Left kidney (tissue), 2 donors: ENCODE data around the gene ACOT6. TPM values are rescaled to one million over a fixed set of nuclear protein-coding genes. Genes with fewer than 3 reads are reported as not detected.
A peak's percentile ranks its signal among the peaks of the same experiment; 100 is the strongest.
"Not testable (repeated sequence)": the region's sequence is repeated elsewhere in the genome, so short reads cannot be mapped to it uniquely, and the experiment has no call there.

Source experiments
- DNase-seq: peaks from one replicate; pipeline ENCODE4 v3.0.0-alpha.2; 2013
- polyA plus RNA-seq: library from polyadenylated mRNA; unstranded; fragments of 120-200 nt; gene quantifications from one replicate; pipeline ENCODE4 v1.2.1, GENCODE V29; 2013; ENCODE audit not compliant: insufficient read length

ACOT6 gene
- polyA plus RNA-seq, 1 donor, result 0.25 TPM

GRCh38 chr14:73599499-73599898, 12.8 kb upstream of the ACOT6 start:
- no peak for DNase-seq

DNA sequence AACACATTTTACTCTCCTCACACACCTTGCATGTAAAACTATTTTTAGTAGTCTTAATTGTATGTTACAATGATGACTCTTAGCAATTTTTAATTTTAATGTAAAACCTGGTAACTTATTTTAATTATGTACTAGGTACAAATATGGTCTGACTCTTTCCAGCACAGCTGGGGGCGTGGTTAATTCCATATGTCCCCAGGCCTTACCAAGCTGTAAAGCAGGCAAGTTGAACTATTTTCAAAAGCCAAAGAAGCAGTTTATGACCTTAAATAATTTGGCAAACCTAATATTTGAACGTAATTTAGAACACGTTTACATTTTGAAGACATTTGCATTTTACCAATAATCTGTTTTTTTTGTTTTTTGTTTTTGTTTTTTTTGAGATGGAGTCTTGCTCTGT, 9.3 kb upstream of the ACOT6 start:
- no peak for DNase-seq

GRCh38 chr14:73606271-73606670, 6.0 kb upstream of the ACOT6 start:
- DNase-seq, result no peak

DNA sequence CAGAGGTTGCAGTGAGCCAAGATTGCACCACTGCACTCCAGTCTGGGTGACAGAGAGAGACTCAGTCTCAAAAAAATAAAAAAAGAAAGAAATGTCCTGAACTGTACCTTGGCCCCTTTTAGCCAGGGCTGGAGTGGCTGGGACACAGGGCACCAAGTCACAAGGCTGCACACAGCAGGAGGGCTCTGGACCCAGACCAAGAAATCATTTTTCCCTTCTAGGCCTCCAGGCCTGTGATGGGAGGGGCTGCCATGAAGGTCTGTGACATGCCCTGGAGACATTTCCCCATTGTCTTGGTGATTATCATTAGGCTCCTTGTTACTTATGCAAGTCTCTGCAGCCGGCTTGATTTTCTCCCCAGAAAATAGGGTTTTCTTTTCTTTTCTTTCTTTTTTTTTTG, 5.1 kb upstream of the ACOT6 start:
- DNase-seq, result no peak

DNA sequence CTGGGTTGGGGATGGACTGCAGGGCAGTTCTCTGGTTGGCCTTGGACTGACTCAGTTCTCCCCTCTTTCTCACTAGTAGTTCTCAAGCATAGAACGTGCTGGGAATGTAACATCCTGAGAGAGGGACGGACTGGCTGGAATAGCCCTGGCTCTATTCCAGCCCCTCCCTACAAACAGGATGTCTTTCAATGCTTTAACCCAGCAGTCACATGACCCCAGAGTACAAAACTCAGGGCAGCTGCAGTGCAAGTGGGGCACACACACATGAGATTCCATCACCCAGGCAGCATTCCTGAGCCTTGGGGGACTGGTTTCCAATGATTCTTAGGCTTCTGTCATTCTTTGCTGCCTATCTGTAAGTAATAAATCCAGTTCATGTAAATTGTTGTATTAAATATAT, 1.6 kb upstream of the ACOT6 start:
- no peak for DNase-seq

GRCh38 chr14:73613046-73613383, 698 bp downstream of the ACOT6 start:
- DNase-seq, result no peak

GRCh38 chr14:73613419-73613963, 1.2 kb downstream of the ACOT6 start:
- DNase-seq, result no peak

GRCh38 chr14:73616831-73617230, 4.5 kb downstream of the ACOT6 start:
- DNase-seq, result no peak

DNA sequence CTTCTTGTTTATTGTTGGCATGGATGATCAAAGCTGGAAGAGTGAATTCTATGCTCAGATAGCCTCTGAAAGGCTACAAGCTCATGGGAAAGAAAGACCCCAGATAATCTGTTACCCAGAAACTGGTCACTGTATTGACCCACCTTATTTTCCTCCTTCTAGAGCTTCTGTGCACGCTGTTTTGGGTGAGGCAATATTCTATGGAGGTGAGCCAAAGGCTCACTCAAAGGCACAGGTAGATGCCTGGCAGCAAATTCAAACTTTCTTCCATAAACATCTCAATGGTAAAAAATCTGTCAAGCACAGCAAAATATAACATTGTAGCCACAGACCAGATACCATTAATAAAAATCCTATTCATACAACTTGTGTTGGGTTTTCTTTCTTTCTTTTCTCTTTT, 7.2 kb downstream of the ACOT6 start:
- no peak for DNase-seq

- DNase-seq, result no peak
These were observed 8.0 kb downstream of the ACOT6 start for GRCh38 chr14:73620268-73620667.

- DNase-seq, result no peak
These were observed 11.3 kb downstream of the ACOT6 start for GRCh38 chr14:73623504-73624054.

GRCh38 chr14:73625706-73626105, 13.4 kb downstream of the ACOT6 start:
- no peak for DNase-seq

- no peak for DNase-seq
These were observed 14.8 kb downstream of the ACOT6 start for GRCh38 chr14:73627151-73627558.

DNA sequence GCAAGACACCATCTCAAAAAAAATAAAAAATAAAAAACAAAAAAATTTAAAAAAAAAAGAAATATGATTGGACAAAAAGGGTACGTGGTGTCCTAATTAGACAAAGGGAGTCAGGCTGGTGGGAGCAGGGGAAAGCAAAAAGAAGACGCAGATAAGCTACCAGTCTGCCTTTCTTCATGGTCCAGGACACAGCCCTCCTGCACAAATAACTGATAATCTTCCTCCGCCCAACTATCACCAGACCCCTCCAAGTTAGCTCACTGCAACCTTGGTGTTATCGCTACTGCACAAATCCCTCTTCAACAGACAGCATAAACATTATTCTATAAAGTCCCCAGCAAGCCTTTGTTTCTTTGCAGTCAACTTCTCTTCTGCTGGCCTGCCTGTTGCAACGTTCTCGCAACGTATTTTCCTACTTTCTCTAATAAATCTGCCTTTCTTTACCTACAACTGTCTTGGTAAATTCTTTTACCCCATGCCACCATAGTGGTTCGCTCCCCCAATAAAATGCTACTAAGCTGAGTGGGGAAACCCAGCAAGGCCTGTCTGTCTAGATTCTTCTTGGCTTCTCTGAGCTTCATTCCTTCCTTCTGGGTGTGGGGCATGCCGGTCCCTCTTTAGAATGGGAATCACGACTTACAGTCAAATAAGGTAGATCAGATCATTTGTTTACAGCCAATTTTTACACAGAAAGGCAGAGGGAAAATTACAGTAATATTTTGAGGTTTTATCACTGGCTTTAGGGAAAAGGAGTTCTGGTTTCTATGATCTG, 17.9 kb downstream of the ACOT6 start:
- DNase-seq, result no peak

DNA sequence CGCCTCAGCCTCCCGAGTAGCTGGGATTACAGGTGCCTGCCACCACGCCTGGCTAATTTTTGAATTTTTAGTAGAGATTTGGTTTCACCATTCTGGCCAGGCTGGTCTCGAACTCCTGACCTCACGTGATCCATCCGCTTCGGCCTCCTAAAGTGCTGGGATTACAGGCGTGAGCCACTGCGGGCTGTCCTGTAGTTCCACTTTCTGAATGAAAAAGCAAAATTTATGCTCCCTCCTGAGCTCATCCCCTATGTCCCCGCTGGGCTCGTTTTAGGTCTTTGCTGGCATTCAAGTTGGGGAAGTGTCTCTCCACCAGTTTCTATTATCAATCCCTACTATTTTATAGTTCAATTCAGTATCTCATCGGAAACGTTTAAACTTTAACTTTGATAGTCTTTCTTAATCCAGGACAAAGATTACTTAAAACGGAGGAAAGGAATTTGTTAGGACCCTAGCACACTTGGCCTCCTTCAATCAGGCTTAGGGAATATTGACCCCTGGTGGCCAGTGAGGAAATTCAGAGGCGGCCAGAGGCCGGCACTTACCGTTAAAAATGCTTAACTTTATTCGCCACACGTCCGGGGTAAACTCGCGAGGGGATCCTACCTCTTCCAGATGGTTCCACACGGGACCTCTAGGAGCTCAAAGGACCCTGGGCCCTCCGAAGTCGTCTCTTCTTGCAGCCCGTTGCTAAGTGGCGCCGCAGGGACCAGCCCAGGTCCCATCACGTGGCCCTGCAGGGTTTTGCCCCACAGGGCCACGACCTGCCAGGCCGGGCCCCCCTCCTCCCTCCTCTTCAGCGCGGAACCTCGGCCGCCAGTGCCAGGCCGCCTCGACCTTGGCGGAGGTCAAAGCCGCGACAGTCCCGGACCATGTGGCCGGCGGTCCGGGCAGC, 21.0 kb downstream of the ACOT6 start:
- DNase-seq, result peak; percentile 79

- peak; percentile 38 for DNase-seq
These were observed 21.9 kb downstream of the ACOT6 start for GRCh38 chr14:73634011-73634833.

DNA sequence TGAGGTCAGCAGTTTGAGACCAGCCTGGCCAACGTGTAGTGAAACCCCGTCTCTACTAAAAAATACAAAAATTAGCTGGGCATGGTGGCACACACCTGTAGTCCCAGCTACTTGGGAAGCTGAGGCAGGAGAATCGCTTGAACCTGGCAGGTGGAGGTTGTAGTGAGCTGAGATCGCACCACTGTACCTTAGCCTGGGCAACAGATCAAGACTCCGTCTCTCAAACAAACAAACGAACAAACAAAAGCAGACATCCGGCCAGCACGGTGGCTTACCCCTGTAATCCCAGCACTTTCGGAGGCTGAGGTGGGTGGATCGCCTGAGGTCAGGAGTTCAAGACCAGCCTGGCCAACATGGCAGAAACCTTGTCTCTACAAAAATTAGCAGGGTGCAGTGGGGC, 24.0 kb downstream of the ACOT6 start:
- DNase-seq, result not testable (repeated sequence)

DNA sequence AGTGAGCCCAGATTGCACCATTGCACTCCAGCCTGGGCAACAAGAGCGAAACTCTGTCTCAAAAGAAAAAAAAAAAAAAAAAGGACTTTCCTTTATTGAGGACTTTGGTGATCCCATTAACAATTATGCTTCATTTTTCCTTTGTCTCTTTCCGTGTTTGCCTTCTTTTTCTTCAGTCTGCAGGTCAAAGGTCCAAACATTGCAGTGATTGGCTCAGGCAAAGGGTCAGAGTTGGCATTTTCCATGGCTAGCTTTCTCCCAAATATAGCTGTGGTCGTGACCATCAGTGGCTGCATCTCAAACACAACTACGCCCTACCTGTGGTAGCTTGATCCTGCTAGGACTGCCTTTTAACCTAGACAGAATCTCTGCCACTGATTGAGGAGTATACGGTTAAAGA, 25.5 kb downstream of the ACOT6 start:
- DNase-seq, result no peak

DNA sequence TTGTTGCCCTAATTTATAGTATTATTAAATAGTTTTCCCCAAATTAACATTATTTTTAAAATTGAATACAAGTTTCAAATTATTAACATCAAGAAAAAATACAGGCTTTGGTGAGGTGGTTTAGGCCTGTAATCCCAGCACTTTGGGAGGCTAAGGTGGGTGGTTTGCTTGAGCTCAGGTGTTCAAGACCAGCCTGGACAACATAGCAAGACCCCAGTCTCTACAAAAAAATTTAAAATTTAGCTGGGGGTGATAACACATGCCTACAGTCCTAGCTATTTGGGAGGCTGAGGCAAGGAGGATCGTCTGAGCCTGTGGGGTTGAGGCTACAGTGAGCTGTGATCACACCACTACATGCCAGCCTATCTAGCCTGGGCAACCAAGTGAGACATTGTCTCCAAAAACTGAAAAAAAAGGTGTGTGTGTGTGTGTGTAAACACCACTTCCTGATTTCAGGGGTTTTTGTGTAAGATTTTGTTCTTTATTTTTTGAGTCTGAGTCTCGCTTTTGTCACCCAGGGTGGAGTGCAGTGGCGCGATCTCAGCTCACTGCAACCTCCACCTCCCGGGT, 28.6 kb downstream of the ACOT6 start:
- no peak for DNase-seq

DNA sequence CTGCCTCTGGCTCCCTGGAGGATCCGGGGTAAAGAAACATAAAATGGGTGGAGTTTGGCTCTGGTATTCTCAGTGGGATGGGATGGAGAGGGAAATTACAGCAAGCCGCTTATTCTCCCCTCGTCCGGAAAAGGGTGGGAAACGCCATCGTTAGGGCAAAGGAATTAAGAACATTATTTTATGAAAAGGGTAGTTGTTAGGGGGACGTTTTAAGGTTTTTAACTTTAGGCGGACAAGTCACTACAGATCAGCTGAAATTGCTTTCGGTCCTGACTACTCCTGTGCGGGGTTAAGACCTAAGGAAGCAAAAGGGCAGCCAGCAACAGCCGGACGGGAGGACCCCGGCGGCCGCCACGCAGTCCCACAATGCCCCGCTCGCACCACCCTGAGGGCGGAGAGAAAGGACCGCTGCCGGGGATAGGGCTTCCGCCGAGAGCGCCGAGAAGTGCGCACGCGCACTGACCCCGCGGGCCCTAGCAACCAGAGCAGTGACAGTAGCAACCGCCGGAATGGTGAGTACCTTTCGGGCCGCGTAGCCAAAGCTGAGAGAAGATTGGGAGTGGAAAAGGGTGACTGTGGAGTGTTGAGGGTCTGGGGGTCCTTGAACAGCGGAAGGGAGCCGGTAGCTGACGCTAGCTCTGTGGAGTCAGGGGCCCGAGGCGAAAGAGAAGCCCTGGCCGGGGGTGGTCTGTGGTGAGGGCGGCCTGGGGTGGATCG, 32.4 kb downstream of the ACOT6 start, which contains the start of gene DNAL1:
Gene DNAL1 (plus strand): TSS at position 456 of the 717 bp plus-strand sequence. CDS start 54 bp downstream, at position 510.
- DNase-seq, result peak; percentile 91

- DNase-seq, result no peak
These were observed 32.9 kb downstream of the ACOT6 start for GRCh38 chr14:73645248-73645610.
